ENCODE results near the gene TMEM236.

DNA sequence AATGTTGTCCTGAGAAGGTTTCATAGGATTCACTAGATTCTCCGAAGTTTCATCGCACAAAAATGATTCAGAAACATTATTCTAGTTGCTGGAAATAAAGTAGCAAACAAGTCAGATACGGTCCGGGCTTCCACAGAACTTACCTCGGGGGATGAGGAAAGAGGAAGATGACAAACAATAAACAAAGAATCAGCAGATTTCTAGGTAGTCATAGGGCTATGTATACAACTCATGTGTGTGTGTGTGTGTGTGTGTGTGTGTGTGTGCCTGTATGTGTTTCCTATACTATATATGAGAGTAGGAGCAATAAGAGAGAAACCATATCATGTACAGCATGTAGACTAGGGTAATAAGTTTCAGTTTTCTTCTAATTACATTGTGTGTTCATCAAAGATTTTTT is 16.5 kb downstream of the TMEM236 start:
- TF ChIP-seq POLR2A (IDR thresholded peaks at IDR 0.05) (no peak), EP300 (IDR thresholded peaks at IDR 0.05) (no peak)
- TF ChIP-seq, protein P1, sequence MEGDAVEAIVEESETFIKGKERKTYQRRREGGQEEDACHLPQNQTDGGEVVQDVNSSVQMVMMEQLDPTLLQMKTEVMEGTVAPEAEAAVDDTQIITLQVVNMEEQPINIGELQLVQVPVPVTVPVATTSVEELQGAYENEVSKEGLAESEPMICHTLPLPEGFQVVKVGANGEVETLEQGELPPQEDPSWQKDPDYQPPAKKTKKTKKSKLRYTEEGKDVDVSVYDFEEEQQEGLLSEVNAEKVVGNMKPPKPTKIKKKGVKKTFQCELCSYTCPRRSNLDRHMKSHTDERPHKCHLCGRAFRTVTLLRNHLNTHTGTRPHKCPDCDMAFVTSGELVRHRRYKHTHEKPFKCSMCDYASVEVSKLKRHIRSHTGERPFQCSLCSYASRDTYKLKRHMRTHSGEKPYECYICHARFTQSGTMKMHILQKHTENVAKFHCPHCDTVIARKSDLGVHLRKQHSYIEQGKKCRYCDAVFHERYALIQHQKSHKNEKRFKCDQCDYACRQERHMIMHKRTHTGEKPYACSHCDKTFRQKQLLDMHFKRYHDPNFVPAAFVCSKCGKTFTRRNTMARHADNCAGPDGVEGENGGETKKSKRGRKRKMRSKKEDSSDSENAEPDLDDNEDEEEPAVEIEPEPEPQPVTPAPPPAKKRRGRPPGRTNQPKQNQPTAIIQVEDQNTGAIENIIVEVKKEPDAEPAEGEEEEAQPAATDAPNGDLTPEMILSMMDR (IDR thresholded peaks at IDR 0.05): no peak
